BLaER1 treated with 17β-estradiol and CSF1 and Interleukin-3, amounts not matched to agents 10 nM and 100 nM (cell line): ENCODE measurements around the gene KXD1.
A peak's percentile ranks its signal among the peaks of the same experiment; 100 is the strongest.

Source experiments
- H3K27ac ChIP-seq, 11 experiments: shearing (Covaris generic); formaldehyde crosslinking; 2 replicates each; pipeline ENCODE4 v1.8.1; 2022
- H3K27me3 ChIP-seq, 11 experiments: shearing (Covaris generic); formaldehyde crosslinking; 2 replicates each; pipeline ENCODE4 v1.8.1; 2022
- H3K36me3 ChIP-seq, 11 experiments: shearing (Covaris generic); formaldehyde crosslinking; 2 replicates each; pipeline ENCODE4 v1.8.1; 2022
- H3K4me1 ChIP-seq, 10 experiments: shearing (Covaris generic); formaldehyde crosslinking; 2 replicates each; pipeline ENCODE4 v1.8.1; 2022
- H3K4me2 ChIP-seq, 11 experiments: shearing (Covaris generic); formaldehyde crosslinking; 2 replicates each; pipeline ENCODE4 v1.8.1; 2022
- H3K4me3 ChIP-seq, 10 experiments: shearing (Covaris generic); formaldehyde crosslinking; 2 replicates each; pipeline ENCODE4 v1.8.1; 2022
- H3K9ac ChIP-seq, 11 experiments: shearing (Covaris generic); formaldehyde crosslinking; 2 replicates each; pipeline ENCODE4 v1.8.1; 2022
- H3K9me3 ChIP-seq, 11 experiments: shearing (Covaris generic); formaldehyde crosslinking; replicated peaks in 1 of 11; 2 replicates each; pipeline ENCODE4 v1.8.1; 2022
- H4K20me1 ChIP-seq, 11 experiments: shearing (Covaris generic); formaldehyde crosslinking; 2 replicates each; pipeline ENCODE4 v1.8.1; 2022
- Cebpa-rat ChIP-seq, 11 experiments: shearing (Covaris generic); IDR thresholded peaks; 2 replicates each; pipeline ENCODE4 v1.8.1; 2022

Gene KXD1

GRCh38 chr19:18541258-18541991 lies 16.2 kb upstream of the KXD1 start:
- Histone ChIP-seq H3K27ac (peak overlapping the region in 5 of 11 experiments; percentile 30 to 84 (median 73); a peak in 5 of 22 replicates), H3K4me2 (peak overlapping the region; percentile 79 to 100 (median 94); a peak in 17 of 22 replicates), H3K36me3 (peaks cover 49 to 56% (median 54%) of the 10 kb centered on the region in 11 experiments), H3K9ac (peak overlapping the region in 10 of 11 experiments; percentile 68 to 88 (median 82); a peak in 13 of 22 replicates), H3K4me3 (peak overlapping the region in 6 of 10 experiments; percentile 65 to 80 (median 72); a peak in 7 of 20 replicates), H3K4me1 (peaks cover 21 to 32% (median 24%) of the 10 kb centered on the region in 10 experiments), H4K20me1 (peaks cover 0 to 34% (median 0%) of the 10 kb centered on the region in 11 experiments; a peak in 9 of 22 replicates), H3K9me3 (no peaks in the 10 kb centered on the region), H3K27me3 (no peaks in the 10 kb centered on the region)
- no peak for TF ChIP-seq Cebpa-rat (IDR thresholded peaks at IDR 0.05)

DNA sequence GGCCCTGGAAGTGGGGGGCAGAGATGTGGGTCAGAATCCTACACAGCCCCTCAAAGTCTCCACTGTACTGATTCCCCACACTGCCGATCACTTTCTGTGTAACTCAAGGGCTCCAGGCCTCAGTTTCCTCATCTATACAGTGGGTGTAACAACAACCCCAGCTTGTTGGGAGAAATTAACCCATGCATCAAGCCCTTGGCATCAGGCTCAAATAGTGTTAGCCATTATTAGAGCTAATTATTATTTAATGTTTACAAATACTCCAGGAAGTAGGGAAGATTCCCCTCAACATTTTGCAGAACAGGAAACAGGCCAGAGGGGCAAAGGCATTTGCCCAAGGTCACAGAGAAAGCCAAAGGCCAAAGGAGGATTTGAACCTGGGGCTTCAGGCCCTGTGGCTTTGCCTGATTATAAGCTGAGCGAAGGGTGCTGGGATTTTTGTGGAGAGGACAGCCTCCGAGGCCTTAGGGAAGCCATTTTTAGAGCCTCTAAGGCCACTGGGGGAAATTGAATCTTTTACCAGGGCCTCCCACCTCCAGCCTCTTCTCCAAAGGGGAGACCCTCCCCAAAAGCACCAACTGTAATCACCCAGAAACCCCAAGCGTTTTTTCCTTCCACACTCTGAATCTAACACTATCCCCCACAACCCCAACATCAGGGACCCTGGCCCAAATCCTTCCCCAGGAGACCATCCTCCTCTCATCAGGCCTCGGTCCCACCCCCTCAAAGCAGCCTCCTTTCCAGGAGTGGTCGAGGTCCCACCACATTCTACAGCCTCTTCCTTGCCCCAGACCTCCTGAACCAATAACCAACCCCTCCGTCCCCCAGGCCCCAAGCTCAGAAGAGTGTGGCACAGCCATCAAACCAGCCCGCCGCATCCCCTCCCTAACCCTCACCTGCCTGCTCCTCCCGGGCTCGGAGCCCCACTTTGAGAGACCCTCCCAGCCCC lies 15.4 kb upstream of the KXD1 start:
- H3K27me3 ChIP-seq, result no peaks in the 10 kb centered on the region
- TF ChIP-seq Cebpa-rat (IDR thresholded peaks at IDR 0.05), result no peak
- peak overlapping the region; percentile 68 to 88 (median 81) for H3K9ac ChIP-seq
- peaks cover 0 to 28% (median 0%) of the 10 kb centered on the region in 11 experiments; a peak in 8 of 22 replicates for H4K20me1 ChIP-seq
- H3K9me3 ChIP-seq, result no peaks in the 10 kb centered on the region
- H3K36me3 ChIP-seq, result peaks cover 40 to 48% (median 45%) of the 10 kb centered on the region in 11 experiments
- peak overlapping the region; percentile 54 to 80 (median 68) for H3K4me3 ChIP-seq
- H3K4me1 ChIP-seq, result peaks cover 21 to 32% (median 24%) of the 10 kb centered on the region in 10 experiments
- H3K4me2 ChIP-seq, result peak overlapping the region; percentile 79 to 100 (median 94)
- peak overlapping the region; percentile 15 to 84 (median 67) for H3K27ac ChIP-seq

DNA sequence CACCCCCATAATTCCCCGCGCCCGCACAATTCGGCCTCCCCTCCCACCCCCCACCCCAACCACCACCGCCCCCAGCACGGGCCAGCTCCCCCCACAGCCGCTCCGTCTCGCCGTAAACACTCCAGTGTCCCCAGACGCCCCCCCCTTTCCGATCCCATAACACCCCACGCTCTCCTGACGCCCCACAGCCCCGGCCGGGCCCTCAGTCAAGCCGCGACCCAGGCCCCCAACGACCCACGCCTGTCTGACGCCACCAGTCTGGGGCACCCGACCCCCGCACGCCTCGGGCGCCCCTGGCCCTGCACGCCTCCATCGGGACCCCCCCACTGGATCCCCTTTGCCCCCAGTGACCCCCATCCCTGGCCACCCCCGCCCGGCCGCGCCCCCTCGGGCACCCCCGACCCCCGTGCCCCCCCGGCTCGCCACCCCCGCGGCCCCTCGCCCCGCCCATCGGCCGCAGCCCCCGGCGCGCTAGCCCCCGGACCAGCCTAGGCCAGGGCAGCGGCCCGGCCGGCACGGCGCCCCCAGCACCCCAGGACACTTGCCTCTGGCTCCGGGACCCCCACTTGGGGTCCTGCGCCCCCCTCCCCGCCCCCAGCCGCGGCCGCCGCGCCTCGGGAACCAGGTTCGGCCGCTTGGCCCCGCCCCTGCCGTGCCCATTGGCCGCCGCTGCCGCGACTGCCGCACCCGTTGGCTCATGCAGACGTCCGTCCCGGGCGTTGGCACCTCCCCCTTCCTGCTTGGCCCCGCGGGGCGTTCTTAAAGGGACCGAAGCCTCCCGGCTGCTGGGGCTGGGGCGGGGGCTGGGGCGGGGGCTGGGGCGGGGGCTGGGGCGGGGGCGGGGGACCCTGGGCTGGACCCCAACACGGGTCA lies 14.5 kb upstream of the KXD1 start, which contains the start of gene FKBP8:
FKBP8 (minus strand) TSS at position 633 of the 873 bp plus-strand sequence. CDS start 1,603 bp downstream, outside the sequence.
- Histone ChIP-seq H3K36me3 (peaks cover 31 to 38% (median 36%) of the 10 kb centered on the region in 11 experiments), H3K9ac (peak within 1 kb of the TSS; percentile 68 to 88 (median 81))

GRCh38 chr19:18543814-18544475 lies 13.7 kb upstream of the KXD1 start:
- Histone ChIP-seq H3K4me2 (peak overlapping the region; percentile 54 to 92 (median 83)), H3K27me3 (no peaks in the 10 kb centered on the region), H3K36me3 (peaks cover 27 to 31% (median 29%) of the 10 kb centered on the region in 11 experiments), H3K27ac (peak overlapping the region in 10 of 11 experiments; percentile 30 to 84 (median 60); a peak in 17 of 22 replicates), H3K9me3 (no peaks in the 10 kb centered on the region), H3K9ac (peak overlapping the region; percentile 38 to 72 (median 64); a peak in 19 of 22 replicates), H3K4me3 (peak overlapping the region; percentile 43 to 80 (median 62); a peak in 19 of 20 replicates), H4K20me1 (peaks cover 0 to 14% (median 0%) of the 10 kb centered on the region in 11 experiments; a peak in 6 of 22 replicates), H3K4me1 (peaks cover 21 to 33% (median 26%) of the 10 kb centered on the region in 10 experiments)
- no peak for TF ChIP-seq Cebpa-rat (IDR thresholded peaks at IDR 0.05)

More for the DNA sequence above, 14.5 kb upstream of the KXD1 start, which contains the start of gene FKBP8:
- peaks cover 0 to 19% (median 0%) of the 10 kb centered on the region in 11 experiments; a peak in 8 of 22 replicates for H4K20me1 ChIP-seq
- H3K4me3 ChIP-seq, result peak within 1 kb of the TSS; percentile 54 to 80 (median 68)
- H3K4me2 ChIP-seq, result peak within 1 kb of the TSS; percentile 84 to 100 (median 94)
- H3K27ac ChIP-seq, result peak within 1 kb of the TSS; percentile 66 to 84 (median 72)
- no peaks in the 10 kb centered on the region for H3K9me3 ChIP-seq
- no peak for TF ChIP-seq Cebpa-rat (IDR thresholded peaks at IDR 0.05)
- peaks cover 21 to 33% (median 26%) of the 10 kb centered on the region in 10 experiments for H3K4me1 ChIP-seq
- no peaks in the 10 kb centered on the region for H3K27me3 ChIP-seq

DNA sequence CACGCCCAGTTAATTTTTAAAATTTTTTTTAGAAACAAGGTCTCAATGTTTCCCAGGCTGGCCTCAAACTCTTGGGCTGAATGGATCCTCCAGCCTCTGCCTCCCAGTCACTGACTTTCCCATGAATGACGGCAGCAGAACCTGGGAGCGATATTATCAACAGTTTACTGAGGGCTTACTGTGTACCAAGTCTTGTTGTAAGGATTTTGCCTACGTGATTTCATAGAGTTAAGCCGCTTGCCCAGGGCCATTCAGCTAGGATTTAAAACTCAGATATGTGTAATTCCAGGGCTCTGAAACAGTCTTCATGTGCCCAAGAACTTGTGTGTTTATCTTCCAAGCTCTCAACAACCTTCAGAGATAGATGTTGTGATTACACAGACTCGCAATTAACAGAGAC lies 6.0 kb upstream of the KXD1 start:
- H3K4me1 ChIP-seq, result peaks cover 0 to 18% (median 6%) of the 10 kb centered on the region in 10 experiments; a peak in 10 of 20 replicates
- no peak for TF ChIP-seq Cebpa-rat (IDR thresholded peaks at IDR 0.05)
- no peaks in the 10 kb centered on the region for H4K20me1 ChIP-seq
- H3K4me3 ChIP-seq, result no peak overlapping the region
- no peaks in the 10 kb centered on the region for H3K36me3 ChIP-seq
- no peaks in the 10 kb centered on the region for H3K9me3 ChIP-seq
- H3K9ac ChIP-seq, result peak overlapping the region in 2 of 11 experiments; percentile 14 to 16; a peak in 2 of 22 replicates
- H3K27me3 ChIP-seq, result no peaks in the 10 kb centered on the region
- 0 out of 22 replicates have a peak overlapping the region, but pooled peaks of 1 of the 11 experiments have one; percentile 12 for H3K27ac ChIP-seq
- peak overlapping the region in 4 of 11 experiments; percentile 8 to 38 (median 19); a peak in 3 of 22 replicates for H3K4me2 ChIP-seq

DNA sequence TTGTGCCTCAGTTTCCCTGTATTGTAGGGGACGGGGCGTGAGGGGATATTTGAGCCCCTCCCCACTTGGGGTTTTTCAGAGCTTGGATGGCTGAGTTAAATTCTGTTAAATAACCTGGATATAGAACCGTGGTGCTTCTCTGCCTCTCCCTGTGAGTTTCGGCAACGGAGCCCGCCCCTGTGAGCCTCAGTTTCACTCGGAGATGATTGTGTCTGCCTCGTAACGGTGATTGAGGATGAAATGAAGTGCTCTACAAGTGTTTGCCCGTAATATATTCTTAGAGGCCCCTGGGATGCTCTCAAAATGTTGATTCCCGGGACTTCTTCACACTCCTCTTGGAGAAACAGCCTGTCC lies 509 bp downstream of the KXD1 start:
- Histone ChIP-seq H3K9me3 (no peaks in the 10 kb centered on the region), H4K20me1 (peaks cover 0 to 18% (median 0%) of the 10 kb centered on the region in 11 experiments; a peak in 7 of 22 replicates), H3K9ac (peak overlapping the region; percentile 78 to 94 (median 88)), H3K27me3 (no peaks in the 10 kb centered on the region), H3K4me1 (peaks cover 13 to 24% (median 16%) of the 10 kb centered on the region in 10 experiments; a peak in 19 of 20 replicates), H3K4me2 (peak overlapping the region; percentile 88 to 99 (median 93)), H3K4me3 (peak overlapping the region; percentile 81 to 99 (median 95)), H3K27ac (peak overlapping the region; percentile 76 to 87 (median 83)), H3K36me3 (peaks cover 18 to 33% (median 26%) of the 10 kb centered on the region in 11 experiments)
- no peak for TF ChIP-seq Cebpa-rat (IDR thresholded peaks at IDR 0.05)

GRCh38 chr19:18558604-18559003 lies 934 bp downstream of the KXD1 start:
- Histone ChIP-seq H3K4me3 (peak overlapping the region; percentile 81 to 99 (median 95)), H3K9ac (peak overlapping the region; percentile 78 to 94 (median 88)), H3K4me1 (peaks cover 13 to 24% (median 16%) of the 10 kb centered on the region in 10 experiments; a peak in 19 of 20 replicates), H3K27me3 (no peaks in the 10 kb centered on the region), H3K36me3 (peaks cover 23 to 37% (median 30%) of the 10 kb centered on the region in 11 experiments), H3K4me2 (peak overlapping the region; percentile 88 to 99 (median 93)), H3K9me3 (no peaks in the 10 kb centered on the region), H4K20me1 (peaks cover 0 to 18% (median 0%) of the 10 kb centered on the region in 11 experiments; a peak in 7 of 22 replicates), H3K27ac (peak overlapping the region; percentile 76 to 87 (median 83))
- no peak for TF ChIP-seq Cebpa-rat (IDR thresholded peaks at IDR 0.05)
